AG08395 (cell line): ENCODE data around the gene TGFBI.

Experiments used
- DNase-seq: peaks from one replicate; pipeline ENCODE4 v3.0.0; 2012; ENCODE audit warnings: mixed read lengths, low spot score

Gene TGFBI

GRCh38 chr5:136025900-136026299, 2.9 kb upstream of the TGFBI start:
- DNase-seq: peak; percentile 35

GRCh38 chr5:136026636-136027035, 2.2 kb upstream of the TGFBI start:
- no peak for DNase-seq

GRCh38 chr5:136027311-136027710, 1.5 kb upstream of the TGFBI start:
- DNase-seq: no peak

GRCh38 chr5:136028090-136028489, 698 bp upstream of the TGFBI start:
- no peak for DNase-seq

GRCh38 chr5:136030252-136030651, 1.5 kb downstream of the TGFBI start:
- DNase-seq: no peak

DNA sequence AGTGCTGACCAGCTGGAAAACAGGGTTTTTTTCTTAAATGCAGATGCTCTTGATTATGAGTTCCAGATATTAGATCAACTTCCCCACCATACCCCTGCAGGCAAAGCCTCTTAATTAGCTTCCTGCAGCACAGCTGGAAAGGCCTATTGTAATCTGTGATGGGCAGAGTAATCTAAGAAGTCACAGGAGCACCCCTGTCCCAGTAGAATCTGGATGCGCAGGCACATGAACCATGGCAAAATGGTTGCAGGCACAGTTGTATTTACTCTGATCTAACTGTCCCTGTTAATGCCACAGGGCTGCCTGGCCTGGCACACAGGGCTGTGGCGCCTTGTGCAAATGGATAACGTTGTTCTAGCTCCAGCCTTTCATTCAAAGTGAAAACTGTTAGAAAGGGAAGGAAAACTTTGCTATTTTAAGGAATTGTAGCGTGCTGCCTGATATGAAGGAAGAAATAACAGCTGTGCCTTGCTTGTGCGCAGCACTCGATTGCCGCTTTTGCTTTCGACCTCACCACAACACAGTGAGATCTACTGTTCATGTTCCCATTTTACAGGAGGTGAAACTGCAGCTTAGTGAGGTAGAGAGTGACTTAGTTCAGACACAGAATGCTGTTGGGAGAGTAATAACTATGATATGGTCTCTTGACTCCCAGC, 2.3 kb downstream of the TGFBI start:
- DNase-seq: no peak

DNA sequence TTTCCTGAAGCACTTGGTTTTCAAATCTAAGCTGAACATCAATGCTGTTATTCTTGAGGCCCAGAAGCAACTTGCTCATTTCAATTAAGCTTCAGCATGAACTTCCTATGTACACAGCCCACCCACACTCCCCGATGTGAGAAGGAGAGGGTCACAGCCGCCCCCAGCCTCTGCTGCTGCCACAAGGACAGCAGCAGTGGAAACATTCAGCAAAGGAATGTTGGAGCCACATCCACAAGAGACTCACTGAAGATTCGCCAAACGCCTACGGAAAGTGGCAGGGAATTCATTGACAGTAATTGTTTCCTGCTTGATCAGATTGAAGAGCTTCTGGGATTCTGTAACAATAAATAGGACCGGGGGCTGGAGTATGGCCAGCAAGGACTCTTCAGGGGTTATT, 2.9 kb downstream of the TGFBI start:
- no peak for DNase-seq

GRCh38 chr5:136032564-136032963, 3.8 kb downstream of the TGFBI start:
- DNase-seq: peak; percentile 64

GRCh38 chr5:136033234-136033633, 4.4 kb downstream of the TGFBI start:
- DNase-seq: no peak

GRCh38 chr5:136033848-136034247, 5.1 kb downstream of the TGFBI start:
- DNase-seq: peak; percentile 41

DNA sequence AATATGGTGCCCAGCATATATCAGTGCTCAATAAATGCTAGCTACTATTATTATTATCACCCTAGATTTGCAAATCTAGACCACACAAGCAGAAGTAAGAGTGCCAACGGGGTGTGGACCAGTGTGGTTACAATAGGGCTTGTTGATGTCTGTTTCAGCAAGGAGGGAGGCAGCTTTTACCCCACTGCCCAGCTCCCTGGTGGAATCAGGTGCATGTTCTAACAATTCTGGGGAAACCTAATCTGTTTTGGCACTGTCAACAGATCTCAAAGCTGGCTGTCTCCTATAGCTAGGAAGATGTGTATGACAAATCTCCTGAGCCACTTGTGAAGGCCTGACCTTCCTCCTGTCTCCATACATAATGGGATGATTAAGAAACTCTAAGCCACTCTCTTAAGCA, 5.7 kb downstream of the TGFBI start:
- no peak for DNase-seq

- DNase-seq: no peak
These were observed 6.2 kb downstream of the TGFBI start for GRCh38 chr5:136034984-136035383.

DNA sequence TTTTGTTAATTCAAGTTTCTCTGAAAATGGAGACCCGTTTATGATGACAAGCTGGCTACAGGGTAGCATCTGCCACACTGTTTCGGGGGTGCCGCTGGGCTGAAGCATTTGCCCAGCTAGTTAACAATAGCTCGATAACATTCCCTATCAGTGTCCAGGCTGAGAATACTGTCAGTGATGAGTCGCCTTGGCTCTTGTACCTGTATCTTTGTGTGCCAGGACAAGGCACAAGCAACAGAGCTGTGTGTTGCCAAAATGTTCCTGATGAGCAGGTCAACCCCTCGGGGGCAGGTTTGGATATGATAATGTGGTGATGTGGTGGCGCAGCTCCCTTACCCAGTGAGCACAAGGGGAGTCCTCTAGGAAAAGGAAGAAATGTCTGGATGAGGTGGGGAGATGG, 7.0 kb downstream of the TGFBI start:
- no peak for DNase-seq

DNA sequence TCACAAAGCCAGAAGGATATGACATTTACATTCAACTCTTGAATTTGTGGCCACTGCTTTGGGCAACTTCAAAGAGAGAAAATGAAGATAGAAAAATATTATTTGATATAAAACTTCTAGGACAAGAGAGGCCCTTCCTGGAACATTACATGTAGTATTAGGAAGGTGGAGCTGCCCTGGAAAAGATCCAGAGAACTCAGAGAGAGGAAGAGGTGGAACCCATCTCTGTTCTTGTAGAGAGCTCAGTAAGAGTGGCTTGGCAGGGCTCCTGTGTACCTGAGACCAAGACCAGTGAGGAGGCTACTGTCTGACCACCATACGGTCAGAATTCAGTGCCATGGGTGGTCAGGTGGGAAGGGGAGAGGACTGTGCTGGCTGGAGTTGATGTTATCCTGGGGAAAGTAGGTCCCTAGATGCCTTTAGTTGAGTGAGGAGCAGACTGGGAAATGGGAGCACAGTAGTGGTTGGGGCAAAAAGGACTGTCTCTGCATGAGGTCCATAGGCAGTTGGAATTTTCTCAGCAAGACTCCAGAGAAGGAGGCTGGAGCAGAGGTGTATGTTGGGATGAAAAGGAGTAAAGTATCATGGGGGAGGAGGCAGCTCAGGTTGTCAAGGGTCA, 7.6 kb downstream of the TGFBI start:
- DNase-seq: no peak

DNA sequence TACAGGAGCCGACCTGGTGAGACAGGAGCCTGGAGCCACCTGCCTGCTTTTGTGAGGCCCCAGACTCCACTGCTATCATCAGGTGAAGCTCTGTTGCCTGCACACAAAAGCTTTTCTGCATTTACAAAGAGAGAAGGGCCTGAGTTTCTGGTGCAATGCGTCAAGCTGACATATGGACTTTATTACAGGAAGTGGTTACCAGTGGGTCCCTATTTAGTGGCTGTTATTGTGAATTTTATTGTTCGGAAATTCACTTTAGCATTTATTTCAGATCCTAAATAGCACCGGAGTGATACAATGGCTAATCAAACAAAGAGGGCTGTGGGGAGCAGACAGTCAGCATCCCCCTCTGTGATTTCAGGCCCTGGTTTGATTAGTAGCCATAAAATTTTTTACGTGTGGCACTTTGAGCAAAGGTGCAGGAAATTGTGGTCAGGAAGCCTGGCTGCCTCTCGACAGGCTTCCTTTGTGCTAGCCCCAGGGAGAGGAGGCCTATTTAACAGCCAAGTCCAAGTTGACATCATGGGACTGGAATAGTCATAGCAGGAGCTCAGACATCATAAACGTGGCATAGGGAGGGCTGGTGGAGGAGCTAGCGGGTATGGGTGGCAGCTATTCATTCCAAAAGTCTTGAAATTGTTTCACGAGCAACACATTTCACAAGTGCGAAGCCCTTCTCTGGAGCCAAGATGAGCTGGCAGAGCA, 8.4 kb downstream of the TGFBI start:
- peak; percentile 69 for DNase-seq

- no peak for DNase-seq
These were observed 9.8 kb downstream of the TGFBI start for GRCh38 chr5:136038635-136039034.

DNA sequence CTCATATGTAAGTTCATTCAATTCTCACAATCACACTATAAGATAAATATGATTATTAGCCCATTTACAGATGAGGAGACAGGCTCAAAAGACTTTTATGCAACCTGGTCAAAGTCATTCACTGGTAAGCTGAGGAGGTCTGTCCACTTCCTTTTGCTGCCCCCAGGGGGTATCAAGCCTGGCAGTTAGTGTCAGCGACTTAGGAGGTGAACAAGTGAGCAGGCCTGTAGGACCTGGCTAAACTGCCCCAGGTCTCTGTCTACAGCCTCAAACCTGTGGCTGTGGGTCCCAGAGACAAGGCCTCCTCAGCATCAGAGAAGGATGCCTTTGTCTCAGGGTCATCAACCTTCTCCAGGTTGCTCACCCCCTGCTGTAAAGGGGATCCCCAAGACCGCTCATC, 10.4 kb downstream of the TGFBI start:
- DNase-seq: no peak

DNA sequence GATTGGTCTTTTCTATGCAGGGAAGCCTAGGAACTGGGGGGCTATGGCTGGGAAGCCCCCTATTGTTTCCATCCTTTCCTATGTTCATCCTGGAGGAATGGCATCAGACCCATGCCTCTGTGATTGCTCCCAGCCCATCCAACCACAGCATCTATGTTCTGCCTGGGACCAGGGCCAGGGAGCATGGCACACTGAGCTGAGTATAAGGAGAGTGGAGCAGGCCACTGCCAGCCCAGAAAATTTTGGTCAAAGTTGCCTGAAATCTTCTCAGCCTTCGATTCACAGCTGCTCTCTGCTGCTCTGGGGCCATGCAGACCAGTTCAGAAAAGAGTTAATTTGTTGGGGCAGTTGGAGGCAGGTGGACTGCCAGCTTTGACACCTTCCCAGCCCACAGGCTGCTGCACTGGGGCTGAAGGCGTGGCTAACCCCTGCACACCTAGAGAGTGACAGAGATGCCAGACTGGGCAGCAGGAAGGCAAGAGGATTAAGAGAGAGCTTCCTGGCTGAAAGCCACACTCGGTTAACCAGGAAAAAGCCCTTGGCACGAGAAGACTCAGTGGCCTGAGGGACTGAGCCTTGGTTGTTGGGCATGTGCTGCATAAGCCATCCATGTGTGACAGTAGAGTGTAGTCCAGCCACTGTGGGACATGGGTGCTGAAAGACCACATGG, 12.1 kb downstream of the TGFBI start:
- no peak for DNase-seq

- DNase-seq: no peak
These were observed 13.4 kb downstream of the TGFBI start for GRCh38 chr5:136042156-136042555.

DNA sequence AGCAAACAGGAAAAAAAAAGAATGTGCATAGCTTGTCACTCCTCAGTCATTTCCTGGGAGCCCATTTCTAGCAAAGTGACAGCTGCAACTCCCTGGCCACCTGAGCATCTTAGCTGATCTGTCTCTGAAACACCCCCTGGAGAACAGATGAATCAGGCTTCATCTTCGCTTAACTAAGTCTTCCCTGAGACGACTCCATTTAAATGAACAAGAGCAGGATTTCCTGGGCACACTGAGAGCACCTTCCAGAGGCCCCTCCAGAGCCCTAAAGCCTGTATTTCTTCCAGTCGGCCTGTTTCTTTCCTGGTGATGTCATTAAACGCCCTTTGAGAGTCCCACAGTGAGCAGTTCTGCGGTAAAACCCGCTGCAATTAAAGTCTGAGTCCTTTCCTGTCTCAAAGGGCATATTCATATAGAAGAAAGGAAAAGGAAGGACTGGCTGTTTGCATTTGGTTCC, 13.9 kb downstream of the TGFBI start:
- no peak for DNase-seq

DNA sequence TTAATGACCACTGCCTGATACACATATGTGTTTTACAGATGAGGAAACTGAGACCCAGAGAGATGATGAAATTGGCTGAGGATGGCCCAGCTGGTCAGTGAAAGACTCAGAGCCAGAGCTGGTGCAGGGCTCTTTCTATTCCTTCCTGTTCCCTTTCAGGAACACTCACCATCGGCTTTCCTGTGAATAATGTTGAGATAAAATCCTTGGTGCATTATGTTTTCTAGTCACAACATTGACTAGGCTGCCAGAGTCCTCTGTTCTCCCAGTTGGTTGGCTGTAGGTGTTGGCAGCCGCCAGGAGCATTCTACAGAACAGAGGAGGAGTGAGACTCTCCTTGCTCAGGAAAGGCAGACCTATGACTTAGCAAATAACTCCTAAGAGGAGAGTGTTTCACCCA, 14.8 kb downstream of the TGFBI start:
- no peak for DNase-seq

DNA sequence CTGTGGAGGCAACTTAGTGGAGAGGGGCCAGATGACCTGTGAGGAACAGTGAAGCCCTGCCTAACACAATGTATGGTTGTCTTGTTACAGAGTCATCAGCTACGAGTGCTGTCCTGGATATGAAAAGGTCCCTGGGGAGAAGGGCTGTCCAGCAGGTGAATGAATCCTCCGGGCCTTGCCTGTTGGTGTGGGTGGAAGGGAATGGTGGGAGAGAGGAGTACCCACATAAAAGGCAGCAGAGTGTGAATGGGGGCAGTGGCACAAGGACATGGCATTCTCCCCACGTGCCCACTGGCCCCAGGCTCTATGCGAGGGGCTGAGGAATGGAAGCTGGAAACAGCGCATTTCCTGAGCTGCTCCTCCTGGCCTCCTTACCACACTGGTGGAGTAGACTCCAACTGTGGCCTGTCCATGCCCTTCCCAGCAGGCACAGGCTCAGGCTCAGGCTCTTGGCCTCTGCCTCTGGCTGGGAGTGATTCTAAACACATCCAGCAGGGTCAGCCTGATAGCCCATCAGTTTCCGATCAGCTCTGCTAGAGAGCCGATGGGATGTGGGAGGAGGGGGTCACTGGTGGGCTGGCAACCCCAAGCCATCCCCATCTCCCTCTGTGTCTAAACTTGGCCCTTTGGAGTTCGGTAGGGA, 15.3 kb downstream of the TGFBI start:
- no peak for DNase-seq
